Neural cell (in vitro differentiated cells): ENCODE measurements around the gene WHAMM. TPM values are rescaled to one million over a fixed set of nuclear protein-coding genes. Genes with fewer than 3 reads are reported as not detected.

Source experiments
- H2AFZ ChIP-seq: fragments of 200-600, 300-800 bp; sonication (generic), shearing (Covaris generic); 2 replicates; pipeline ENCODE4 v1.6.0; 2014; ENCODE audit warnings: low read depth, mild to moderate bottlenecking, antibody characterized with exemption, low read length, moderate library complexity
- H3F3A ChIP-seq: fragments of 200-600 bp; shearing (Covaris generic); 2 replicates; pipeline ENCODE4 v1.6.1; 2016; ENCODE audit warnings: mild to moderate bottlenecking, moderate library complexity, mixed read lengths, antibody characterized with exemption, low read length; ENCODE audit not compliant: insufficient read depth, poor library complexity, severe bottlenecking
- H3K27ac ChIP-seq: fragments of 200-600, 300-800 bp; sonication (generic), shearing (Covaris generic); 2 replicates; pipeline ENCODE4 v1.5.1; 2014; ENCODE audit warnings: mild to moderate bottlenecking, low read length, moderate library complexity
- H3K27me3 ChIP-seq: fragments of 300-800, 200-600 bp; sonication (generic), shearing (Covaris generic); 2 replicates; pipeline ENCODE4 v1.6.0; 2014; ENCODE audit warnings: mild to moderate bottlenecking, low read depth, low read length, moderate library complexity; ENCODE audit not compliant: insufficient read depth
- H3K36me3 ChIP-seq: fragments of 300-800, 200-600 bp; sonication (generic), shearing (Covaris generic); 2 replicates; pipeline ENCODE4 v1.5.1; 2014; ENCODE audit warnings: mild to moderate bottlenecking, antibody characterized with exemption, low read length, moderate library complexity; ENCODE audit not compliant: insufficient read depth
- H3K4me2 ChIP-seq: fragments of 300-800, 200-600 bp; sonication (generic), shearing (Covaris generic); 2 replicates; pipeline ENCODE4 v1.6.0; 2014; ENCODE audit warnings: mild to moderate bottlenecking, low read length
- H3K4me3 ChIP-seq: fragments of 300-800, 200-600 bp; sonication (generic), shearing (Covaris generic); 2 replicates; pipeline ENCODE4 v1.5.1; 2014; ENCODE audit warnings: mild to moderate bottlenecking, low read length, moderate library complexity
- H3K79me2 ChIP-seq: fragments of 200-600 bp; shearing (Covaris generic); replicated peaks from 2 replicates; pipeline ENCODE4 v1.6.0; 2014; ENCODE audit warnings: mild to moderate bottlenecking, low read length, moderate library complexity; ENCODE audit not compliant: insufficient read depth
- H3K9ac ChIP-seq: fragments of 300-800, 200-600 bp; sonication (generic), shearing (Covaris generic); 2 replicates; pipeline ENCODE4 v1.6.1; 2016; ENCODE audit warnings: mild to moderate bottlenecking, low read length, mixed read lengths
- H3K9me2 ChIP-seq: fragments of 200-600 bp; shearing (Covaris generic); 2 replicates; pipeline ENCODE4 v1.6.1; 2016; ENCODE audit warnings: mild to moderate bottlenecking, low read length, mixed read lengths; ENCODE audit not compliant: insufficient read depth
- H3K9me3 ChIP-seq: fragments of 200-600, 300-800 bp; sonication (generic), shearing (Covaris generic); 2 replicates; pipeline ENCODE4 v1.6.1; 2016; ENCODE audit warnings: mild to moderate bottlenecking, mixed run types, low read length, moderate library complexity, mixed read lengths
- H4K20me1 ChIP-seq: fragments of 200-600 bp; shearing (Covaris generic); 2 replicates; pipeline ENCODE4 v1.6.1; 2016; ENCODE audit warnings: mild to moderate bottlenecking, mixed run types; ENCODE audit not compliant: insufficient read depth
- CTCF ChIP-seq: fragments of 450-650 bp; IDR thresholded peaks from 2 replicates; pipeline ENCODE4 v1.5.1; 2014; ENCODE audit warnings: antibody characterized with exemption, mild to moderate bottlenecking, moderate library complexity; ENCODE audit not compliant: poor library complexity, severe bottlenecking
- EP300 ChIP-seq: fragments of 450-650 bp; conservative IDR thresholded peaks from 2 replicates; pipeline ENCODE4 v1.6.1; 2014; ENCODE audit warnings: antibody characterized with exemption, mild to moderate bottlenecking, moderate library complexity; ENCODE audit not compliant: poor library complexity, severe bottlenecking
- EZH2 ChIP-seq: fragments of 200-600, 300-800 bp; shearing (Covaris generic), sonication (generic); IDR thresholded peaks from 2 replicates; pipeline ENCODE4 v1.6.1; 2014; ENCODE audit warnings: antibody characterized with exemption, low read length, borderline replicate concordance, mild to moderate bottlenecking; ENCODE audit not compliant: insufficient read depth, poor library complexity, severe bottlenecking
- MXI1 ChIP-seq: fragments of 450-650 bp; conservative IDR thresholded peaks from 2 replicates; pipeline ENCODE4 v1.6.1; 2014; ENCODE audit warnings: antibody characterized with exemption, mild to moderate bottlenecking; ENCODE audit not compliant: poor library complexity, severe bottlenecking
- POLR2AphosphoS5 ChIP-seq: IDR thresholded peaks from 2 replicates; pipeline ENCODE4 v1.6.1; 2012
- RAD21 ChIP-seq: fragments of 450-650 bp; conservative IDR thresholded peaks from 2 replicates; pipeline ENCODE4 v1.6.1; 2014; ENCODE audit warnings: antibody characterized with exemption, mild to moderate bottlenecking, moderate library complexity
- REST ChIP-seq: IDR thresholded peaks from 2 replicates; pipeline ENCODE4 v1.6.1; 2012; ENCODE audit warnings: borderline replicate concordance
- SMC3 ChIP-seq: fragments of 450-650 bp; conservative IDR thresholded peaks from 2 replicates; pipeline ENCODE4 v1.6.1; 2014; ENCODE audit warnings: antibody characterized with exemption, mild to moderate bottlenecking, moderate library complexity; ENCODE audit not compliant: poor library complexity
- TAF1 ChIP-seq: IDR thresholded peaks from 2 replicates; pipeline ENCODE4 v1.6.1; 2012; ENCODE audit warnings: low read depth
- polyA plus RNA-seq: library from polyadenylated mRNA; depleted of rRNA; stranded (reverse); fragments of >200 nt; gene quantifications from 2 replicates; pipeline ENCODE4 v1.2.3, GENCODE V29; 2014

The WHAMM gene
- polyA plus RNA-seq, 1 donor from 2014 or later: 2.8 TPM

GRCh38 chr15:82843566-82843965 lies 34.1 kb downstream of the WHAMM start:
- Histone ChIP-seq H3K9me2 (no peaks in the 10 kb centered on the region), H3K79me2 (no peaks in the 10 kb centered on the region), H3K27ac (no peak overlapping the region), H3K4me2 (no peak overlapping the region), H3K9me3 (no peaks in the 10 kb centered on the region), H3K27me3 (no peaks in the 10 kb centered on the region), H3K4me3 (no peak overlapping the region), H2AFZ (no peak overlapping the region), H3K9ac (no peak overlapping the region), H3F3A (no peaks in the 10 kb centered on the region), H4K20me1 (no peaks in the 10 kb centered on the region), H3K36me3 (no peaks in the 10 kb centered on the region)
- no peak for TF ChIP-seq POLR2AphosphoS5
- TF ChIP-seq TAF1: no peak
- no peak for TF ChIP-seq SMC3
- TF ChIP-seq CTCF: no peak
- TF ChIP-seq MXI1: no peak
- no peak for TF ChIP-seq EP300
- no peak for TF ChIP-seq REST
- TF ChIP-seq EZH2: no peak
- no peak for TF ChIP-seq RAD21

- Histone ChIP-seq H3K79me2 (no peaks in the 10 kb centered on the region), H3F3A (no peaks in the 10 kb centered on the region), H3K9me3 (no peaks in the 10 kb centered on the region), H3K9me2 (no peaks in the 10 kb centered on the region), H2AFZ (no peak overlapping the region), H3K27me3 (no peaks in the 10 kb centered on the region), H3K36me3 (no peaks in the 10 kb centered on the region), H3K4me3 (no peak overlapping the region), H4K20me1 (no peaks in the 10 kb centered on the region), H3K4me2 (no peak overlapping the region), H3K27ac (no peak overlapping the region), H3K9ac (no peak overlapping the region)
- TF ChIP-seq SMC3 (no peak), MXI1 (no peak)
Measured at GRCh38 chr15:82845686-82846085, 36.3 kb downstream of the WHAMM start.

- Histone ChIP-seq H3K27me3 (no peaks in the 10 kb centered on the region), H4K20me1 (no peaks in the 10 kb centered on the region), H3K36me3 (no peaks in the 10 kb centered on the region), H3K79me2 (no peaks in the 10 kb centered on the region), H3K9me3 (no peaks in the 10 kb centered on the region), H3K27ac (no peak overlapping the region), H3K9ac (no peak overlapping the region), H3K4me3 (no peak overlapping the region), H3K4me2 (no peak overlapping the region), H3F3A (no peaks in the 10 kb centered on the region), H2AFZ (no peak overlapping the region), H3K9me2 (no peaks in the 10 kb centered on the region)
- TF ChIP-seq TAF1: no peak
- no peak for TF ChIP-seq CTCF
- TF ChIP-seq MXI1: no peak
- TF ChIP-seq REST: no peak
- TF ChIP-seq SMC3: no peak
- TF ChIP-seq EZH2: no peak
- no peak for TF ChIP-seq EP300
- no peak for TF ChIP-seq POLR2AphosphoS5
- no peak for TF ChIP-seq RAD21
Measured at GRCh38 chr15:82846621-82847020, 37.2 kb downstream of the WHAMM start.
